OCI-LY7 (cell line): ENCODE results near the gene RALB.

Experiments used
- EZH2phosphoT487 ChIP-seq: fragments of 200-600 bp; sonication (generic); IDR thresholded peaks from 2 replicates; pipeline ENCODE4 v1.6.1; 2018; ENCODE audit warnings: low read depth, borderline replicate concordance, mild to moderate bottlenecking, mixed run types, antibody characterized with exemption, low read length, moderate library complexity, mixed read lengths
- TF ChIP-seq, protein P1 (sequence below): fragments of 200-600 bp; sonication (generic); conservative IDR thresholded peaks from 2 replicates; pipeline ENCODE4 v1.5.1; 2014; ENCODE audit warnings: mild to moderate bottlenecking, antibody characterized with exemption, low read length, moderate library complexity, mixed read lengths

GRCh38 chr2:120308038-120308910 lies 55.6 kb downstream of the RALB start:
- TF ChIP-seq, protein P1, sequence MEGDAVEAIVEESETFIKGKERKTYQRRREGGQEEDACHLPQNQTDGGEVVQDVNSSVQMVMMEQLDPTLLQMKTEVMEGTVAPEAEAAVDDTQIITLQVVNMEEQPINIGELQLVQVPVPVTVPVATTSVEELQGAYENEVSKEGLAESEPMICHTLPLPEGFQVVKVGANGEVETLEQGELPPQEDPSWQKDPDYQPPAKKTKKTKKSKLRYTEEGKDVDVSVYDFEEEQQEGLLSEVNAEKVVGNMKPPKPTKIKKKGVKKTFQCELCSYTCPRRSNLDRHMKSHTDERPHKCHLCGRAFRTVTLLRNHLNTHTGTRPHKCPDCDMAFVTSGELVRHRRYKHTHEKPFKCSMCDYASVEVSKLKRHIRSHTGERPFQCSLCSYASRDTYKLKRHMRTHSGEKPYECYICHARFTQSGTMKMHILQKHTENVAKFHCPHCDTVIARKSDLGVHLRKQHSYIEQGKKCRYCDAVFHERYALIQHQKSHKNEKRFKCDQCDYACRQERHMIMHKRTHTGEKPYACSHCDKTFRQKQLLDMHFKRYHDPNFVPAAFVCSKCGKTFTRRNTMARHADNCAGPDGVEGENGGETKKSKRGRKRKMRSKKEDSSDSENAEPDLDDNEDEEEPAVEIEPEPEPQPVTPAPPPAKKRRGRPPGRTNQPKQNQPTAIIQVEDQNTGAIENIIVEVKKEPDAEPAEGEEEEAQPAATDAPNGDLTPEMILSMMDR, result no peak
- no peak for TF ChIP-seq EZH2phosphoT487
